Gastroesophageal sphincter (tissue), 4 donors: ENCODE data around the gene CENPX. TPM values are rescaled to one million over a fixed set of nuclear protein-coding genes. Genes with fewer than 3 reads are reported as not detected.
"Not testable (repeated sequence)": the region's sequence is repeated elsewhere in the genome, so short reads cannot be mapped to it uniquely, and the experiment has no call there.

Experiments
- ATAC-seq: fragments of 150-250 bp; one replicate; pipeline ENCODE4 v1.9.1; 2016; ENCODE audit warnings: mild to moderate bottlenecking, moderate library complexity
- H3K27ac ChIP-seq, 4 donors: fragments of 200-600 bp; sonication (generic) in 3 of 4; 1 replicate in 3 of 4; 2 replicates in 1 of 4; pipeline ENCODE4 v1.5.1; 2016 to 2019
- H3K27me3 ChIP-seq: fragments of 200-600 bp; sonication (generic); one replicate; pipeline ENCODE4 v1.5.1; 2019
- H3K36me3 ChIP-seq, 2 donors: fragments of 200-600 bp; sonication (generic); one replicate each; pipeline ENCODE4 v1.5.1; 2019; ENCODE audit warnings: control low read depth in 1 of 2
- H3K4me1 ChIP-seq, 3 donors: fragments of 200-600 bp; sonication (generic); 1 replicate in 2 of 3; 2 replicates in 1 of 3; pipeline ENCODE4 v1.5.1; 2016 to 2019; ENCODE audit warnings: control low read depth in 2 of 3
- H3K4me3 ChIP-seq, 2 donors: fragments of 200-600 bp; sonication (generic); one replicate each; pipeline ENCODE4 v1.5.1; 2019; ENCODE audit warnings: mild to moderate bottlenecking in 1 of 2, moderate library complexity in 1 of 2
- H3K9me3 ChIP-seq, 3 donors: fragments of 200-600 bp; sonication (generic); one replicate each; pipeline ENCODE4 v1.5.1; 2017 to 2019; ENCODE audit warnings: control low read depth in 2 of 3
- EP300 ChIP-seq: sonication (generic); formaldehyde crosslinking; IDR thresholded peaks from one replicate; pipeline ENCODE4 v1.6.1; 2017; ENCODE audit warnings: antibody characterized with exemption, mild to moderate bottlenecking
- POLR2A ChIP-seq, 2 donors: fragments of 450-650 bp; IDR thresholded peaks; one replicate each; pipeline ENCODE4 v1.6.1; 2017; ENCODE audit warnings: antibody characterized with exemption in 2 of 2, mild to moderate bottlenecking in 2 of 2, moderate library complexity in 1 of 2
- POLR2AphosphoS5 ChIP-seq: sonication (generic); formaldehyde crosslinking; IDR thresholded peaks from one replicate; pipeline ENCODE4 v1.6.1; 2017; ENCODE audit warnings: antibody characterized with exemption
- WGBS, 2 donors: methylation state at CpG; one replicate each; pipeline ENCODE4 v1.1.5; 2018; ENCODE audit warnings: low coverage in 1 of 2; 5-methylcytosine and 5-hydroxymethylcytosine counted together
- total RNA-seq, 4 donors: library from RNA; depleted of rRNA; stranded (reverse); fragments of >200 nt; gene quantifications; one replicate each; pipeline ENCODE4 v1.1.0, GENCODE V29; 2016
- TF ChIP-seq, protein P1 (sequence below), 4 experiments: fragments of 200-600 bp in 2 of 4; fragments of 450-650 bp in 2 of 4; sonication (generic) in 1 of 4; IDR thresholded peaks; one replicate each; pipeline ENCODE4 v1.5.1; 2017 to 2019; ENCODE audit warnings: antibody characterized with exemption in 4 of 4, mild to moderate bottlenecking in 2 of 4, moderate library complexity in 2 of 4

CENPX gene
- total RNA-seq, 4 donors from 2014 or later, result 65.3 to 110 (median 78.8) TPM

DNA sequence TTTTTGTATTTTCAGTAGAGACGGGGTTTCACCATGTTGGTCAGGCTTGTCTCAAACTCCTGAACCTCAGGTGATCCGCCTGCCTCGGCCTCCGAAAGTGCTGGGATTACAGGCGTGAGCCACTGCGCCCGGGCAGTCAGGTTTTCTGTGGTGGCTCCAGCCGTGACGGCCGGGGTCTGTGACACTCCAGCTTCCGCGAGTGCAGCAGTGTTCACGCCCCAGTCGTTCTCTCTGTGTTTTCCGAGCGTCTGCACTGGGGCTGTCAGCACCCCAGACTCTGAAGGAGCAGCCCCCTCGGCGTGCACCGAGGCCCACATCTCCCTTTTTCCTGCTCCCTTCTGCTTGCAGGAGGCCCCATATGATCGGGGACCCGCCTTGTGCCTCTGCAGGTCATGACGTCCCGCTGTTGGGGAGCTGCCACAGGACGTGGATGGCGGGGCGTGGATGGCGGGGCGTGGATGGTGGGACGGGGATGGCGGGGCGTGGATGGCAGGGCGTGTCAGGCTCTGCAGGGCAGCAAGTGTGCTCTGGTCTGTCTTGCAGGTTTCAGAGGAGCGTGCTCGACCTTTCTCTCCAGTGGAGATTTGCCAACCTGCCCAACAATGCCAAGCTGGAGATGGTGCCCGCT lies 39.6 kb downstream of the CENPX start:
- ATAC-seq, result no peak
- H3K4me3 ChIP-seq, result no peak overlapping the region
- no peak for TF ChIP-seq POLR2AphosphoS5
- H3K9me3 ChIP-seq, result no peaks in the 10 kb centered on the region
- H3K4me1 ChIP-seq, result peaks cover 0 to 11% (median 3%) of the 10 kb centered on the region in 3 donors
- no peak overlapping the region for H3K27ac ChIP-seq
- 94% methylated on average over 11 of the region's 35 CpGs; no CpG with 5 or more reads in 1 of the 2 donors for WGBS, 2 donors
- H3K27me3 ChIP-seq, result no peaks in the 10 kb centered on the region
- H3K36me3 ChIP-seq, result peaks cover 0 to 83% of the 10 kb centered on the region in 2 donors

- not testable (repeated sequence) for H3K9me3 ChIP-seq, ATAC-seq, H3K27ac ChIP-seq, H3K4me3 ChIP-seq, H3K27me3 ChIP-seq
- peaks cover 0 to 20% (median 7%) of the 10 kb centered on the region in 3 donors for H3K4me1 ChIP-seq
- 92 to 98% methylated on average over 9 to 10 of the region's 12 CpGs for WGBS, 2 donors
- H3K36me3 ChIP-seq, result peaks cover 0 to 71% of the 10 kb centered on the region in 2 donors
These were observed 41.2 kb downstream of the CENPX start for GRCh38 chr17:81981511-81981910.

DNA sequence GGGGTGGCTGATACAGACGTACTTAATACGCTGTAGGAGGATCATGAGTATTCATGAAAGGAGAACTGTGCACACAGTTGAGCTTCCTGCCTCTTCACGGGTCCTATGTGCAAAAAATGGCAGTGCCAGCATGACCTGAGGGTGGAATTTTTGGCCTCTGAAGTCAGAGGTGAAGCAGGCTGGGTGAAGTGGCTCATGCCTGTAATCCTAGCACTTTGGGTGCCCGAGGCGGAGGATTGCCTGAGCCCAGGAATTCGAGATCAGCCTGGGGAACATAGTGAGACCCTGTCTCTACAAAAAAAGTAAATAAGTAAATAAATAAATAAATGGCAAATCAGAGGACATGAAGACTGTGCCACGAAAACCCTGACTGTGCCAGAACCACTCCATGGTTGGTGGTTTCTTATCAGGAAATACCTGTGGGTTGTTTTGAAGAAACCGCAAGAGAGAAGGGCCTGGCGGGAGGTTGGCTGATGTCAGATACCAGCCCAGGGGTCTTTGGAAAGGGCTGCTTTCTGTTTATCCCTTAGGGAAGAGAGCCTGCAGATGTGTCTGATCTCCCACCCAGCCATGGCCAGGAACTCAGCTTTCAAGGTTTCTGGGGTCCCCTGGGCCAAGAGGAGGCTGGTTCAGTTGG lies 41.9 kb downstream of the CENPX start:
- peaks cover 0 to 64% of the 10 kb centered on the region in 2 donors for H3K36me3 ChIP-seq
- ATAC-seq, result no peak

DNA sequence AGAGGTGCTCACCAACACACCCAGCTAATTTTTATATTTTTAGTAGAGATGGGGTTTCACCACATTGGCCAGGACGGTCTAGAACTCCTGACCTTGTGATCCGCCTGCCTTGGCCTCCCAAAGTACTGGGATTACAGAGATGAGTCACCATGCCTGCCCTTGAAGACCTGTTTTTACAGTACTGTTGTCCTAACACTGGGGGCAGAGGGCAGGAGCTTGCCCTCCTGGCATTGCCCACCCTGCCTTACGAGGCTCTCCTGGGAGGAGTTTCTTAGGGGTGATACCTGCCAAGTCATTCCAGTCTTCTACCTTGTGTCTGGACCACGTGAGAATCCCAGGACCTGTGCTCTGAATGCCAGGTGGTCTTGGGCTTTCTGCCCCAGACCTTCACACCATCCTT lies 42.6 kb downstream of the CENPX start:
- no peaks in the 10 kb centered on the region for H3K27me3 ChIP-seq
- H3K9me3 ChIP-seq, result no peaks in the 10 kb centered on the region
- no peak for ATAC-seq
- peaks cover 0 to 22% (median 7%) of the 10 kb centered on the region in 3 donors for H3K4me1 ChIP-seq
- 100% methylated on average over 1 of the region's 4 CpGs; no CpG with 5 or more reads in 1 of the 2 donors for WGBS, 2 donors
- no peak overlapping the region for H3K27ac ChIP-seq
- TF ChIP-seq EP300, result no peak
- no peak for TF ChIP-seq POLR2AphosphoS5
- TF ChIP-seq, protein P1, sequence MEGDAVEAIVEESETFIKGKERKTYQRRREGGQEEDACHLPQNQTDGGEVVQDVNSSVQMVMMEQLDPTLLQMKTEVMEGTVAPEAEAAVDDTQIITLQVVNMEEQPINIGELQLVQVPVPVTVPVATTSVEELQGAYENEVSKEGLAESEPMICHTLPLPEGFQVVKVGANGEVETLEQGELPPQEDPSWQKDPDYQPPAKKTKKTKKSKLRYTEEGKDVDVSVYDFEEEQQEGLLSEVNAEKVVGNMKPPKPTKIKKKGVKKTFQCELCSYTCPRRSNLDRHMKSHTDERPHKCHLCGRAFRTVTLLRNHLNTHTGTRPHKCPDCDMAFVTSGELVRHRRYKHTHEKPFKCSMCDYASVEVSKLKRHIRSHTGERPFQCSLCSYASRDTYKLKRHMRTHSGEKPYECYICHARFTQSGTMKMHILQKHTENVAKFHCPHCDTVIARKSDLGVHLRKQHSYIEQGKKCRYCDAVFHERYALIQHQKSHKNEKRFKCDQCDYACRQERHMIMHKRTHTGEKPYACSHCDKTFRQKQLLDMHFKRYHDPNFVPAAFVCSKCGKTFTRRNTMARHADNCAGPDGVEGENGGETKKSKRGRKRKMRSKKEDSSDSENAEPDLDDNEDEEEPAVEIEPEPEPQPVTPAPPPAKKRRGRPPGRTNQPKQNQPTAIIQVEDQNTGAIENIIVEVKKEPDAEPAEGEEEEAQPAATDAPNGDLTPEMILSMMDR (IDR thresholded peaks at IDR 0.05), result no peak
- TF ChIP-seq POLR2A (IDR thresholded peaks at IDR 0.05), result no peak
- peaks cover 0 to 57% of the 10 kb centered on the region in 2 donors for H3K36me3 ChIP-seq
- no peak overlapping the region for H3K4me3 ChIP-seq

More for the DNA sequence above, 41.9 kb downstream of the CENPX start:
- WGBS, 2 donors, result 77 to 86% methylated on average over 3 to 7 of the region's 9 CpGs
- Histone ChIP-seq H3K4me1 (peaks cover 0 to 22% (median 7%) of the 10 kb centered on the region in 3 donors), H3K27ac (no peak overlapping the region), H3K27me3 (no peaks in the 10 kb centered on the region), H3K9me3 (no peaks in the 10 kb centered on the region), H3K4me3 (no peak overlapping the region)
- TF ChIP-seq EP300 (no peak), POLR2A (IDR thresholded peaks at IDR 0.05) (no peak), POLR2AphosphoS5 (no peak)
- TF ChIP-seq, protein P1 (IDR thresholded peaks at IDR 0.05), result no peak

- 81 to 90% methylated on average over 9 to 13 of the region's 27 CpGs for WGBS, 2 donors
These were observed 44.0 kb downstream of the CENPX start for GRCh38 chr17:81978524-81979298.

More at GRCh38 chr17:81978524-81979298, 44.0 kb downstream of the CENPX start:
- peaks cover 7% of the 10 kb centered on the region for H3K27me3 ChIP-seq
- no peak for TF ChIP-seq POLR2A (IDR thresholded peaks at IDR 0.05)
- no peak for TF ChIP-seq EP300
- TF ChIP-seq POLR2AphosphoS5, result no peak
- TF ChIP-seq, protein P1 (IDR thresholded peaks at IDR 0.05), result no peak
- peaks cover 0 to 22% (median 7%) of the 10 kb centered on the region in 3 donors for H3K4me1 ChIP-seq
- H3K4me3 ChIP-seq, result peak overlapping the region in 1 of 2 donors; percentile 94
- H3K27ac ChIP-seq, result peak overlapping the region in 1 of 4 donors; percentile 95
- peaks cover 0 to 43% of the 10 kb centered on the region in 2 donors for H3K36me3 ChIP-seq
- no peak for ATAC-seq
- H3K9me3 ChIP-seq, result no peaks in the 10 kb centered on the region
